ENCODE measurements around the gene PSME3IP1.

GRCh38 chr16:57233944-57234706 is 48.3 kb upstream of the PSME3IP1 start:
- TF ChIP-seq CTCF (IDR thresholded peaks at IDR 0.05; ENCODE audit: low read depth, low read length, poor library complexity, severe bottlenecking) (no peak), EZH2phosphoT487 (IDR thresholded peaks at IDR 0.05; ENCODE audit: borderline replicate concordance, low read length) (no peak)

All from DOHH2 (cell line).